SH-SY5Y (cell line): ENCODE results near the gene CCM2L.

ENCODE experiments used
- GATA2 ChIP-seq: IDR thresholded peaks from 2 replicates; pipeline ENCODE4 v1.6.1; 2011; ENCODE audit warnings: mild to moderate bottlenecking, low read depth, low read length
- GATA3 ChIP-seq: IDR thresholded peaks from 2 replicates; pipeline ENCODE4 v1.6.1; 2011; ENCODE audit warnings: low read depth, mild to moderate bottlenecking, low read length, moderate library complexity

GRCh38 chr20:32075534-32075933 is 65.3 kb downstream of the CCM2L start:
- TF ChIP-seq GATA2 (no peak), GATA3 (no peak)
